ENCODE data around the gene S100A13. TPM values are rescaled to one million over a fixed set of nuclear protein-coding genes. Genes with fewer than 3 reads are reported as not detected.
"Not testable (repeated sequence)": the region's sequence is repeated elsewhere in the genome, so short reads cannot be mapped to it uniquely, and the experiment has no call there.

S100A13 gene
- total RNA-seq, 2 experiments from 2014 or later: 4.8 to 10.3 TPM

- POLR2A ChIA-PET: interaction anchor here (1.0 to 2.1 kb wide), 2 partner anchors 12 to 21 kb away, joined by 3 to 4 read pairs; no protein-coding TSS in a partner anchor
- CTCF ChIA-PET (ENCODE audit: unreplicated experiment): no interaction called here
- no peaks in the 10 kb centered on the region for H3K9me3 ChIP-seq (ENCODE audit: low read length)
These were observed 48.8 kb downstream of the S100A13 start for GRCh38 chr1:153578490-153578889.

GRCh38 chr1:153577624-153578051 is 49.7 kb downstream of the S100A13 start:
- Histone ChIP-seq H4K20me1 (ENCODE audit: insufficient read depth, low read length) (no peaks in the 10 kb centered on the region), H3K9me3 (ENCODE audit: low read length) (no peaks in the 10 kb centered on the region), H3K9me2 (ENCODE audit: insufficient read depth, low read length) (no peaks in the 10 kb centered on the region), H3K79me2 (ENCODE audit: insufficient read depth, low read depth, low read length) (no peaks in the 10 kb centered on the region), H3K27ac (ENCODE audit: low read depth, low read length, poor library complexity, severe bottlenecking) (no peak overlapping the region), H3K4me1 (ENCODE audit: insufficient read depth, low read length, poor library complexity, severe bottlenecking) (peaks cover 3% of the 10 kb centered on the region), H2AFZ (ENCODE audit: low read length) (no peak overlapping the region), H3K4me2 (ENCODE audit: low read length) (no peak overlapping the region), H3K36me3 (ENCODE audit: insufficient read depth, low read length) (no peaks in the 10 kb centered on the region), H3K4me3 (ENCODE audit: low read depth, low read length, poor library complexity, severe bottlenecking) (no peak overlapping the region)
- DNase-seq (ENCODE audit: low spot score): no peak
- intact Hi-C loops (cut with micrococcal nuclease; ENCODE audit: unreplicated experiment): no loop called here
- BruUV-seq (replicated peaks): no TSS peak
- ChIA-PET POLR2A (interaction anchor here (0.7 to 2.1 kb wide), 5 partner anchors 13 to 44 kb away, joined by 3 to 6 read pairs (median 4); no protein-coding TSS in a partner anchor), CTCF (ENCODE audit: unreplicated experiment) (interaction anchor here (0.5 kb wide), 1 partner anchor 39 kb away, joined by 3 read pairs; no protein-coding TSS in a partner anchor)
- TF ChIP-seq CTCF (conservative IDR thresholded peaks at IDR 0.05; ENCODE audit: low read length) (no peak), EZH2phosphoT487 (IDR thresholded peaks at IDR 0.05; ENCODE audit: borderline replicate concordance, low read depth, low read length) (no peak)

More at GRCh38 chr1:153578490-153578889, 48.8 kb downstream of the S100A13 start:
- H3K4me3 ChIP-seq (ENCODE audit: low read depth, low read length, poor library complexity, severe bottlenecking): no peak overlapping the region
- H3K4me1 ChIP-seq (ENCODE audit: insufficient read depth, low read length, poor library complexity, severe bottlenecking): no peaks in the 10 kb centered on the region
- H2AFZ ChIP-seq (ENCODE audit: low read length): no peak overlapping the region
- no peaks in the 10 kb centered on the region for H3K9me2 ChIP-seq (ENCODE audit: insufficient read depth, low read length)
- H3K4me2 ChIP-seq (ENCODE audit: low read length): no peak overlapping the region
- no peak for TF ChIP-seq CTCF (conservative IDR thresholded peaks at IDR 0.05; ENCODE audit: low read length)
- TF ChIP-seq EZH2phosphoT487 (IDR thresholded peaks at IDR 0.05; ENCODE audit: borderline replicate concordance, low read depth, low read length): no peak
- H4K20me1 ChIP-seq (ENCODE audit: insufficient read depth, low read length): no peaks in the 10 kb centered on the region
- no peaks in the 10 kb centered on the region for H3K79me2 ChIP-seq (ENCODE audit: insufficient read depth, low read depth, low read length)
- BruUV-seq (replicated peaks): no TSS peak
- intact Hi-C loops (cut with micrococcal nuclease; ENCODE audit: unreplicated experiment): no loop called here
- H3K27ac ChIP-seq (ENCODE audit: low read depth, low read length, poor library complexity, severe bottlenecking): no peak overlapping the region
- DNase-seq (ENCODE audit: low spot score): no peak
- H3K36me3 ChIP-seq (ENCODE audit: insufficient read depth, low read length): no peaks in the 10 kb centered on the region

GRCh38 chr1:153577138-153577537 is 50.2 kb downstream of the S100A13 start:
- H3K4me1 ChIP-seq (ENCODE audit: insufficient read depth, low read length, poor library complexity, severe bottlenecking): peaks cover 8% of the 10 kb centered on the region
- ChIA-PET CTCF (ENCODE audit: unreplicated experiment) (no interaction called here), POLR2A (interaction anchor here (1.2 to 2.1 kb wide), 3 partner anchors 16 to 27 kb away, joined by 3 to 6 read pairs (median 4); no protein-coding TSS in a partner anchor)
- H3K27ac ChIP-seq (ENCODE audit: low read depth, low read length, poor library complexity, severe bottlenecking): no peak overlapping the region
- no peaks in the 10 kb centered on the region for H4K20me1 ChIP-seq (ENCODE audit: insufficient read depth, low read length)
- H2AFZ ChIP-seq (ENCODE audit: low read length): no peak overlapping the region
- no peaks in the 10 kb centered on the region for H3K36me3 ChIP-seq (ENCODE audit: insufficient read depth, low read length)
- no peaks in the 10 kb centered on the region for H3K79me2 ChIP-seq (ENCODE audit: insufficient read depth, low read depth, low read length)
- BruUV-seq (replicated peaks): no TSS peak
- TF ChIP-seq EZH2phosphoT487 (IDR thresholded peaks at IDR 0.05; ENCODE audit: borderline replicate concordance, low read depth, low read length): no peak
- TF ChIP-seq CTCF (conservative IDR thresholded peaks at IDR 0.05; ENCODE audit: low read length): no peak
- DNase-seq (ENCODE audit: low spot score): no peak
- H3K9me3 ChIP-seq (ENCODE audit: low read length): no peaks in the 10 kb centered on the region
- H3K4me2 ChIP-seq (ENCODE audit: low read length): no peak overlapping the region
- H3K4me3 ChIP-seq (ENCODE audit: low read depth, low read length, poor library complexity, severe bottlenecking): no peak overlapping the region
- intact Hi-C loops (cut with micrococcal nuclease; ENCODE audit: unreplicated experiment): no loop called here
- H3K9me2 ChIP-seq (ENCODE audit: insufficient read depth, low read length): no peaks in the 10 kb centered on the region

GRCh38 chr1:153575497-153575896 is 51.8 kb downstream of the S100A13 start:
- H3K36me3 ChIP-seq (ENCODE audit: insufficient read depth, low read length); POLR2A ChIA-PET; H3K9me2 ChIP-seq (ENCODE audit: insufficient read depth, low read length); H3K4me2 ChIP-seq (ENCODE audit: low read length); H3K9me3 ChIP-seq (ENCODE audit: low read length); H2AFZ ChIP-seq (ENCODE audit: low read length); H3K79me2 ChIP-seq (ENCODE audit: insufficient read depth, low read depth, low read length); BruUV-seq (replicated peaks); intact Hi-C loops (cut with micrococcal nuclease; ENCODE audit: unreplicated experiment); H3K27ac ChIP-seq (ENCODE audit: low read depth, low read length, poor library complexity, severe bottlenecking); H3K4me3 ChIP-seq (ENCODE audit: low read depth, low read length, poor library complexity, severe bottlenecking); CTCF ChIA-PET (ENCODE audit: unreplicated experiment); DNase-seq (ENCODE audit: low spot score); H4K20me1 ChIP-seq (ENCODE audit: insufficient read depth, low read length): not testable (repeated sequence)
- H3K4me1 ChIP-seq (ENCODE audit: insufficient read depth, low read length, poor library complexity, severe bottlenecking): peaks cover 13% of the 10 kb centered on the region

Measured in OCI-LY7 (cell line).